ENCODE results near the gene CDKAL1.

Gene CDKAL1

GRCh38 chr6:20933057-20933788 lies 399.0 kb downstream of the CDKAL1 start:
- peak; percentile 24 to 96 (median 81) for DNase-seq

- no peak for DNase-seq
Observed at GRCh38 chr6:20936949-20937348, 402.7 kb downstream of the CDKAL1 start.

- peak in 2 of 3 experiments; percentile 57 to 87 for DNase-seq
Observed at GRCh38 chr6:20939161-20939775, 405.0 kb downstream of the CDKAL1 start.

- DNase-seq = peak in 1 of 3 experiments; percentile 17
Observed at GRCh38 chr6:20943040-20943627, 408.9 kb downstream of the CDKAL1 start.

- DNase-seq = no peak
Observed at GRCh38 chr6:20943922-20944321, 409.7 kb downstream of the CDKAL1 start.

GRCh38 chr6:20946022-20946421 lies 411.8 kb downstream of the CDKAL1 start:
- peak in 1 of 3 experiments; percentile 15 for DNase-seq

GRCh38 chr6:20946890-20947289 lies 412.6 kb downstream of the CDKAL1 start:
- no peak for DNase-seq

GRCh38 chr6:20947977-20948376 lies 413.7 kb downstream of the CDKAL1 start:
- DNase-seq = no peak

GRCh38 chr6:20948556-20948955 lies 414.3 kb downstream of the CDKAL1 start:
- peak in 1 of 3 experiments; percentile 20 for DNase-seq

GRCh38 chr6:20949138-20949537 lies 414.9 kb downstream of the CDKAL1 start:
- no peak for DNase-seq

GRCh38 chr6:20952699-20953474 lies 418.6 kb downstream of the CDKAL1 start:
- peak; percentile 29 to 96 (median 83) for DNase-seq

- DNase-seq = peak; percentile 10 to 94 (median 65)
Observed at GRCh38 chr6:20954315-20954714, 420.1 kb downstream of the CDKAL1 start.

- peak in 2 of 3 experiments; percentile 54 to 80 for DNase-seq
Observed at GRCh38 chr6:20955131-20955530, 420.9 kb downstream of the CDKAL1 start.

- no peak for DNase-seq
Observed at GRCh38 chr6:20955751-20956150, 421.5 kb downstream of the CDKAL1 start.

GRCh38 chr6:20960067-20960466 lies 425.8 kb downstream of the CDKAL1 start:
- no peak for DNase-seq

GRCh38 chr6:20965276-20965675 lies 431.0 kb downstream of the CDKAL1 start:
- no peak for DNase-seq

GRCh38 chr6:20965915-20966314 lies 431.7 kb downstream of the CDKAL1 start:
- DNase-seq = no peak

GRCh38 chr6:20969551-20969950 lies 435.3 kb downstream of the CDKAL1 start:
- no peak for DNase-seq

GRCh38 chr6:20976391-20976918 lies 442.2 kb downstream of the CDKAL1 start:
- DNase-seq = no peak

GRCh38 chr6:20978151-20978614 lies 443.9 kb downstream of the CDKAL1 start:
- DNase-seq = peak in 2 of 3 experiments; percentile 4 to 35

- DNase-seq = no peak
Observed at GRCh38 chr6:20979076-20979475, 444.8 kb downstream of the CDKAL1 start.

- DNase-seq = no peak
Observed at GRCh38 chr6:20983961-20984360, 449.7 kb downstream of the CDKAL1 start.

- no peak for DNase-seq
Observed at GRCh38 chr6:20985821-20986220, 451.6 kb downstream of the CDKAL1 start.

All from NCI-H1417 (cell line).